Small intestine (tissue), 7 donors: ENCODE results near the gene C19orf18. TPM values are rescaled to one million over a fixed set of nuclear protein-coding genes. Genes with fewer than 3 reads are reported as not detected.
A peak's percentile ranks its signal among the peaks of the same experiment; 100 is the strongest.
"Not testable (repeated sequence)": the region's sequence is repeated elsewhere in the genome, so short reads cannot be mapped to it uniquely, and the experiment has no call there.

Experiments
- DNase-seq, 2 donors: peaks; one replicate each; pipeline versions ENCODE4 v3.0.0 to v3.0.0-alpha.2; 2013
- FAIRE-seq: peaks from 2 replicates; lab custom pipeline; 2012; peaks lifted over from hg19 to GRCh38; lab: Jason Lieb, UNC
- H3K27ac ChIP-seq, 3 donors: one replicate each; pipeline ENCODE4 v1.5.1; 2013; ENCODE audit warnings: low read length in 2 of 3, mild to moderate bottlenecking in 2 of 3, control low read depth in 1 of 3, inconsistent platforms in 1 of 3, low read depth in 1 of 3, moderate library complexity in 1 of 3
- H3K27me3 ChIP-seq, 3 donors: one replicate each; pipeline ENCODE4 v1.6.1; 2013; ENCODE audit warnings: low read length in 3 of 3, inconsistent platforms in 1 of 3; ENCODE audit not compliant: control insufficient read depth in 3 of 3, insufficient read depth in 3 of 3
- H3K36me3 ChIP-seq, 3 donors: one replicate each; pipeline ENCODE4 v1.6.1; 2013; ENCODE audit warnings: low read length in 3 of 3, inconsistent platforms in 1 of 3, low read depth in 1 of 3, mild to moderate bottlenecking in 1 of 3, moderate library complexity in 1 of 3; ENCODE audit not compliant: control insufficient read depth in 3 of 3, insufficient read depth in 2 of 3
- H3K4me1 ChIP-seq, 3 donors: one replicate each; pipeline ENCODE4 v1.6.1; 2013; ENCODE audit warnings: low read length in 2 of 3, inconsistent platforms in 1 of 3, low read depth in 1 of 3, mild to moderate bottlenecking in 1 of 3, moderate library complexity in 1 of 3; ENCODE audit not compliant: control insufficient read depth in 3 of 3, insufficient read depth in 2 of 3
- H3K4me3 ChIP-seq, 3 donors: one replicate each; pipeline ENCODE4 v1.5.1; 2013; ENCODE audit warnings: low read length in 3 of 3, control low read depth in 1 of 3, inconsistent platforms in 1 of 3, low read depth in 1 of 3, mild to moderate bottlenecking in 1 of 3, moderate library complexity in 1 of 3
- H3K9me3 ChIP-seq, 2 donors: one replicate each; pipeline ENCODE4 v1.6.1; 2013; ENCODE audit warnings: low read depth in 1 of 2, low read length in 1 of 2; ENCODE audit not compliant: control insufficient read depth in 2 of 2, insufficient read depth in 1 of 2
- WGBS, 3 donors: extraction: QIAGEN DNeasy Blood & Tissue Kit; methylation state at CpG; one replicate each; pipeline ENCODE4 v1.1.7; 2013; 5-methylcytosine and 5-hydroxymethylcytosine counted together
- polyA plus RNA-seq, 4 donors: library from polyadenylated mRNA; stranded (reverse) in 3 of 4; unstranded in 1 of 4; fragments of 200-250 nt in 3 of 4; fragments of 120-200 nt in 1 of 4; gene quantifications; one replicate each; pipeline versions ENCODE4 v1.2.1 to v1.2.3, GENCODE V29; 2013
- donor health status: healthy with polysubstance abuse.
- donor health status: control.
- donor health status: control.
- donor health status: Bipolar disorder and iron deficiency.
- donor health status: healthy.

C19orf18 gene
- polyA plus RNA-seq, 4 donors: 0.85 to 1.3 (median 1.0) TPM; not detected in 1

DNA sequence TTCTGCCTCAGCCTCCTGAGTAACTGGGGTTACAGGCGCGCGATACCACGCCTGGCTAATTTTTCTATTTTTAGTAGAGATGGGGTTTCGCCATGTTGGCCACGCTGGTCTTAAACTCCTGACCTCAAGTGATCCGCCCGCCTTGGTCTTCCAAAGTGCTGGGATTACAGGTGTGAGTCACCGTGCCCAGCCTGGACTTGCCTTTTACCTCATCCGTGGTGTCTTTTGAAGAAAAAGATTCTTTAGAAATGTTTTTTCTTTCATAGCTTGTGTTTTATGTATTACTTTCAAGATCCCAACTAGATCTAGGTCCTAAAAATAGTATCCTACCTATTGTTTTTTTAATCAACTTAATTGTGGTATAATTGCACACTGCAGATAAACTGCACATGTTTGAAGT is 34.5 kb upstream of the C19orf18 start:
- DNase-seq, FAIRE-seq, H3K27ac ChIP-seq, H3K27me3 ChIP-seq, H3K4me1 ChIP-seq: not testable (repeated sequence)
- H3K4me3 ChIP-seq: peak overlapping the region in 1 of 3 donors; percentile 64
- H3K36me3 ChIP-seq: peaks cover 8 to 14% (median 8%) of the 10 kb centered on the region in 3 donors
- peaks cover 5 to 39% of the 10 kb centered on the region in 2 donors for H3K9me3 ChIP-seq
- WGBS, 3 donors: 41 to 61% (median 56%) methylated on average over 10 of the region's 10 CpGs

DNA sequence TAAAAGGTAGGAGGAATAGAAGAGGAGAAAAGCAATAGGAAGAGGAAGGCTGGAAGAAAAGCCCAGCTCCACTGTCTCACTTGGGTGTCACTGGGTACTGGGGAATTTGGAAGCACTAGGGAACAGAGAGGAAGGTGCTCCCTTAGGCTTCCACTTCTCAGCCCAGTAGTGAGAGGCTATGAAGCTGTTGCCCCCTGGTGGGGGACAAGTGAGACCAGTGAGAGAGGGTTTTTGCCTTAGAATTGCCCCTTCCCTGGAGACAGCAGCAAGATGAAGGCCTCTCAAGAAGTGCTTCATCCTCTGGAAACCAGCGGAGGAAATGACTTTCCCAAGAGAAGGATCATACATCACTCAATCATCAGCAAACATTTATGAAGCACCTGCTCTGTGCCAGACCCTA is 33.0 kb upstream of the C19orf18 start:
- FAIRE-seq: no peak
- 91 to 96% (median 92%) methylated on average over 1 of the region's 1 CpG for WGBS, 3 donors
- Histone ChIP-seq H3K9me3 (peaks cover 5 to 32% of the 10 kb centered on the region in 2 donors), H3K27me3 (no peaks in the 10 kb centered on the region), H3K27ac (no peak overlapping the region), H3K4me1 (peaks cover 0 to 4% (median 0%) of the 10 kb centered on the region in 3 donors), H3K4me3 (no peak overlapping the region), H3K36me3 (peaks cover 8 to 14% (median 8%) of the 10 kb centered on the region in 3 donors)
- peak in 1 of 2 donors; percentile 38 for DNase-seq

DNA sequence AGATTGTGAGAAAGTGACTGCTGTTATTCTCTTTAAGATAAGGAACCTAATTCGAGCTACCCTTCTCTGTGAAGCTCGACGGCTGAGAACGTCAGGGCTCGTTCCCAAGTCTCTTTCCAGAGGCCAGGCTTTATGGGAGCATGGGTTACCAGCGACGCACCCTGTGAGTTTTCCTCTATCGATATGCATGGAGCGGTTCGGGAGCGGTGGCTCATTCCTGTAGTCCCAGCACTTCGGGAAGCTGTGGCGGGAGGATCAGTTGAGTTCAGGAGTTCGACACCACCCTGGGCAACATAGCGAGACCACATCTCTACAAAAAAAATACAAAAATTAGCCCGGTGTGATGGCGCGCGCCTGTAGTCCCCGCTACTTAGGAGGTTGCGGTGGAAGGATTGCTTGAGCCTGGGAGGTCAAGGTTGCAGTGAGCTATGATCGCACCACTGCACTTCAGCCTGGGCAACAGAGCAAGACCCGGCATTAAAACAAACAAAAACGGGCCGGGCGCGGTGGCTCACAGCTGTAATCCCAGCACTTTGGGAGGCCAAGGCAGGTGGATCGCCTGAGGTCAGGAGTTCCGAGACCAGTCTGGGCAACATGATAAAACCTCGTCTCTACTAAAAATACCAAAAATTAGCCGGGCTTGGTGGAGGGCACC is 29.0 kb upstream of the C19orf18 start:
- H3K4me3 ChIP-seq: peak overlapping the region; percentile 75 to 95 (median 90)
- peaks cover 3 to 54% of the 10 kb centered on the region in 2 donors for H3K9me3 ChIP-seq
- 19 to 55% (median 49%) methylated on average over 31 of the region's 31 CpGs for WGBS, 3 donors
- H3K36me3 ChIP-seq: peaks cover 8 to 39% (median 24%) of the 10 kb centered on the region in 3 donors
- H3K27ac ChIP-seq: peak overlapping the region in 2 of 3 donors; percentile 95 to 97
- H3K27me3 ChIP-seq: no peaks in the 10 kb centered on the region
- FAIRE-seq (no peak), DNase-seq (no peak)
- peaks cover 0 to 5% (median 0%) of the 10 kb centered on the region in 3 donors for H3K4me1 ChIP-seq

DNA sequence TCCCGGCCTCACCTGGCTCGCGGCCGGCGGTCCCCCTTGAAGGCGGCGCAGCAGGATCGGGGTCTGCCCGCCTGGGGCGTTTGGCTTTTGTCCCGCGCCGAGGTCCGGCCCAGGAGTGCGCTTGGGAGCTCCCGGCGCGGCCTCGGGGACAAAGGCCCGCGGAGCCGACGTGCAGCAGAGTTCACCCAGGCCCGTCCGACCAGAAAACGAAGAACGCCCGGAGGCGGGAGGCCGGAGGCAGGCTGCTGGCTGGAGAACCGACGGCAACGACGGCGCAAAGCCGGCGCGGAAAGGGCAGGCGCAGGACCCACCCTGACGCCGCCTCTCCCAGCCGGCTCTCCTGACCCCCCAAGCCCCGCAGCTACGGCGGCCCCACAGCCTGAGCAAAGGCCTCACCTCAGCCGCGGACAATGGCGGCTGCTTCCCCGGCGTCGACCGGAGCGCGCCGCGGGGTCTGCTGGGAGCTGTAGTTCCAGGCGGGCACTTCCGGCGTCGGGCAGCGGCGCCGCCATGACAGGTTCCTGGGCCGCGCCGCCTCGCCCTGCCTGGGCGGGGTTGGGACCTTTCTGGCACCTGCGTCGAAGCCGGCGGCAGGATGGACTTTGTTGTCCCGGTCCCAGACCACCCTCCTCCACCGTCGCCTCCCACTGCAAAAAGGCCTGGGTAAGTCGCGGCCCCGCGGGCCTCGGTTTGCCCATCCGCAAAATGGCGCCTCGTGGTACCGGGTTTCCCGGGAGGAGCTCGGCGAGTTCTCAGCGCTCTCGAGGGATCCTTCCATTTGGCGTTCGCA is 28.2 kb upstream of the C19orf18 start, which contains the start of gene ZNF606:
ZNF606 (minus strand) TSS at position 437 of the 790 bp plus-strand sequence. CDS start 1,501 bp downstream, outside the sequence.
- H3K36me3 ChIP-seq: peaks cover 8 to 39% (median 26%) of the 10 kb centered on the region in 3 donors

GRCh38 chr19:58001895-58002369 is 27.6 kb upstream of the C19orf18 start:
- H3K9me3 ChIP-seq: peaks cover 3 to 48% of the 10 kb centered on the region in 2 donors
- H3K27me3 ChIP-seq: no peaks in the 10 kb centered on the region
- DNase-seq (no peak), FAIRE-seq (no peak)
- peaks cover 8 to 36% (median 29%) of the 10 kb centered on the region in 3 donors for H3K36me3 ChIP-seq
- 4 to 13% (median 4%) methylated on average over 23 of the region's 23 CpGs for WGBS, 3 donors
- peak overlapping the region; percentile 75 to 95 (median 90) for H3K4me3 ChIP-seq
- H3K27ac ChIP-seq: peak overlapping the region; percentile 91 to 97 (median 95)
- H3K4me1 ChIP-seq: peaks cover 0 to 5% (median 0%) of the 10 kb centered on the region in 3 donors

More for the DNA sequence above, 28.2 kb upstream of the C19orf18 start, which contains the start of gene ZNF606:
- Histone ChIP-seq H3K27ac (peak within 1 kb of the TSS; percentile 91 to 97 (median 95)), H3K4me3 (peak within 1 kb of the TSS; percentile 75 to 95 (median 90)), H3K27me3 (no peaks in the 10 kb centered on the region), H3K4me1 (peaks cover 0 to 5% (median 0%) of the 10 kb centered on the region in 3 donors), H3K9me3 (peaks cover 3 to 50% of the 10 kb centered on the region in 2 donors)
- no peak for FAIRE-seq
- 0 to 1% (median 1%) methylated on average over 68 to 91 of the region's 91 CpGs for WGBS, 3 donors
- DNase-seq: peak; percentile 85 to 98

GRCh38 chr19:58000677-58001076 is 26.3 kb upstream of the C19orf18 start:
- Histone ChIP-seq H3K36me3 (peaks cover 4 to 34% (median 30%) of the 10 kb centered on the region in 3 donors), H3K27ac (no peak overlapping the region), H3K27me3 (no peaks in the 10 kb centered on the region), H3K9me3 (peaks cover 1 to 52% of the 10 kb centered on the region in 2 donors), H3K4me1 (peaks cover 0 to 5% (median 0%) of the 10 kb centered on the region in 3 donors), H3K4me3 (no peak overlapping the region)
- 97 to 100% (median 98%) methylated on average over 4 of the region's 4 CpGs for WGBS, 3 donors
- FAIRE-seq (no peak), DNase-seq (no peak)

- WGBS, 3 donors: 93 to 96% (median 95%) methylated on average over 1 of the region's 1 CpG
- no peaks in the 10 kb centered on the region for H3K4me1 ChIP-seq
- no peaks in the 10 kb centered on the region for H3K27me3 ChIP-seq
- H3K36me3 ChIP-seq: peaks cover 15 to 44% (median 37%) of the 10 kb centered on the region in 3 donors
- no peak overlapping the region for H3K27ac ChIP-seq
- no peak overlapping the region for H3K4me3 ChIP-seq
- FAIRE-seq: no peak
- peaks cover 15 to 87% of the 10 kb centered on the region in 2 donors for H3K9me3 ChIP-seq
- DNase-seq: no peak
These were observed 18.5 kb upstream of the C19orf18 start for GRCh38 chr19:57992841-57993240.
